ENCODE measurements around the gene YY1. TPM values are rescaled to one million over a fixed set of nuclear protein-coding genes. Genes with fewer than 3 reads are reported as not detected.
"Not testable (repeated sequence)": the region's sequence is repeated elsewhere in the genome, so short reads cannot be mapped to it uniquely, and the experiment has no call there.

The YY1 gene
- total RNA-seq, 3 donors from 2014 or later (not counting 1 experiment from before 2014, with no cell fraction given): 77.9 to 92.6 (median 90.4) TPM

GRCh38 chr14:100203146-100203545, 35.8 kb upstream of the YY1 start:
- WGBS (ENCODE audit: insufficient coverage): 97% methylated on average over 4 of the region's 4 CpGs
- Histone ChIP-seq H3K4me3 (ENCODE audit: low read length) (no peak overlapping the region), H3K4me1 (ENCODE audit: control insufficient read depth, insufficient read depth, low read length) (no peaks in the 10 kb centered on the region), H3K27me3 (ENCODE audit: control insufficient read depth, insufficient read depth, low read length) (no peaks in the 10 kb centered on the region), H3K9me3 (ENCODE audit: control insufficient read depth, insufficient read depth, low read length) (no peaks in the 10 kb centered on the region), H3K36me3 (ENCODE audit: control insufficient read depth, insufficient read depth, low read length) (no peaks in the 10 kb centered on the region), H3K27ac (ENCODE audit: low read length) (no peak overlapping the region)
- H3K4me1 Mint-ChIP-seq: no peaks in the 10 kb centered on the region
- no peak overlapping the region for H3K4me3 Mint-ChIP-seq
- no peaks in the 10 kb centered on the region for H3K9me3 Mint-ChIP-seq
- no peaks in the 10 kb centered on the region for H3K36me3 Mint-ChIP-seq
- no peak overlapping the region for H3K27ac Mint-ChIP-seq
- TF ChIP-seq CTCF (IDR thresholded peaks at IDR 0.05): no peak
- ATAC-seq: no peak
- DNase-seq: no peak
- peaks cover 0 to 2% of the 10 kb centered on the region in 2 donors for H3K27me3 Mint-ChIP-seq (ENCODE audit: low read depth in 2 of 2)
- intact Hi-C loops (cut with micrococcal nuclease): no loop called here

DNA sequence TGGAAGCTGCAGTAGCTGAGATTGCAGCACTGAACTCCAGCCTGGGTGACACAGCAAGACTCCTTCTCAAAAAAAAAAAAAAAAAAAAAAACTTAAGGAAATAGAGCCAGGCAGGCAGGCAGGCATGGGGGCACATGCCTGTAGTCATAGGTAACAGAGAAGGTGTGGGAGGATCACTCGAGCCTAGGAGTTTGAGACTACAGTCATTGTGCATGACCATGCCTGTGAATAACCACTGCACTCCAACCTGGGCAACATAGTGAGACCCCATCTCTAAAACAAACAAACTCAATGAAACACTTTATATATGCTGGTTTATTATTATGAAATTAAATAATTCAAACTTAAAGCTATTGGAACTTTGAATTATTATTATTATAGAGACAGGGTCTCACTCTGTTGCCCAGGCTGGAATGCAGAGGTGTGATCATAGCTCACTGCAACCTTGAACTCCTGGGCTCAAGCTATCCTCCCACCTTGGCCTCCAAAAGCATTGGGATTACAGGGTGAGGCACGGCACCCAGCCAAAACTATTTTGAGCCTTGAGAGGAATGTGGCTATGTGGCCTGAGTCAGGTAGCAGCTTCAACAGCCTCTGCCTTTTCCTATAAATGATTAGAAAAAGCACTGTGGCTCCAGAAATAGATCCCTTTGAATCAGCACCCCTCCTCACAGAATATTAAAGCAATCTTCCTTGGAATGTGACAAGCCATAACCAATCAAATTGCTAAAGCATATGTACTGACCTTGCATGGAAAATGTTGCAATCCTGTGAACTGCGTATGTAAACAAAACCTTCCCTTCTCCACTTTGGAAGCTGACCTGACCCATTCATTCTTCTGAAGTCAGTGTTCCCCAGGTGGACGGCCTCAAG, 34.7 kb upstream of the YY1 start:
- Mint-ChIP-seq H3K36me3 (no peaks in the 10 kb centered on the region), H3K9me3 (no peaks in the 10 kb centered on the region), H3K4me3 (no peak overlapping the region), H3K27me3 (ENCODE audit: low read depth in 2 of 2) (peaks cover 0 to 2% of the 10 kb centered on the region in 2 donors), H3K4me1 (no peaks in the 10 kb centered on the region), H3K27ac (no peak overlapping the region)
- Histone ChIP-seq H3K9me3 (ENCODE audit: control insufficient read depth, insufficient read depth, low read length) (no peaks in the 10 kb centered on the region), H3K4me1 (ENCODE audit: control insufficient read depth, insufficient read depth, low read length) (no peaks in the 10 kb centered on the region), H3K4me3 (ENCODE audit: low read length) (no peak overlapping the region), H3K36me3 (ENCODE audit: control insufficient read depth, insufficient read depth, low read length) (no peaks in the 10 kb centered on the region), H3K27ac (ENCODE audit: low read length) (no peak overlapping the region), H3K27me3 (ENCODE audit: control insufficient read depth, insufficient read depth, low read length) (no peaks in the 10 kb centered on the region)
- intact Hi-C loops (cut with micrococcal nuclease): no loop called here
- TF ChIP-seq CTCF (IDR thresholded peaks at IDR 0.05): no peak
- no peak for DNase-seq
- 94% methylated on average over 4 of the region's 4 CpGs for WGBS (ENCODE audit: insufficient coverage)
- no peak for ATAC-seq

DNA sequence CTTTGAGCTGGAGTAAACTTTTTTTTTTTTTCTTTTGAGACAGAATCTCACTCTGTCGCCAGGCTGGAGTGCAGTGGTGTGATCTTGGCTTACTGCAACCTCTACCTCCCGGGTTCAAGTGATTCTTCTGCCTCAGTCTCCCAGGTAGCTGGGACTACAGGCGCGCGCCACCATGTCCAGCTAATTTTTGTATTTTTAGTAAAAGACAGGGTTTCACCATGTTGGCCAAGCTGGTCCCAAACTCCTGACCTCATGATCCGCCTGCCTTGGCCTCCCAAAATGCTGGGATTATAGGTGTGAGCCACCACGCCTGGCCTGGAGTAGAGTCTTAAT, 34.1 kb upstream of the YY1 start:
- ATAC-seq; H3K36me3 Mint-ChIP-seq; H3K9me3 ChIP-seq (ENCODE audit: control insufficient read depth, insufficient read depth, low read length); H3K4me3 ChIP-seq (ENCODE audit: low read length); H3K27me3 Mint-ChIP-seq (ENCODE audit: low read depth in 2 of 2); intact Hi-C loops (cut with micrococcal nuclease); H3K4me1 Mint-ChIP-seq; H3K36me3 ChIP-seq (ENCODE audit: control insufficient read depth, insufficient read depth, low read length); H3K27me3 ChIP-seq (ENCODE audit: control insufficient read depth, insufficient read depth, low read length); DNase-seq; H3K27ac ChIP-seq (ENCODE audit: low read length); H3K4me3 Mint-ChIP-seq; H3K4me1 ChIP-seq (ENCODE audit: control insufficient read depth, insufficient read depth, low read length); H3K9me3 Mint-ChIP-seq; H3K27ac Mint-ChIP-seq: not testable (repeated sequence)
- 98% methylated on average over 6 of the region's 7 CpGs for WGBS (ENCODE audit: insufficient coverage)

GRCh38 chr14:100207588-100207987, 31.4 kb upstream of the YY1 start:
- H3K4me1 ChIP-seq (ENCODE audit: control insufficient read depth, insufficient read depth, low read length); H3K9me3 Mint-ChIP-seq; H3K36me3 Mint-ChIP-seq; H3K27ac Mint-ChIP-seq; H3K27me3 Mint-ChIP-seq (ENCODE audit: low read depth in 2 of 2); intact Hi-C loops (cut with micrococcal nuclease); H3K4me3 Mint-ChIP-seq; H3K36me3 ChIP-seq (ENCODE audit: control insufficient read depth, insufficient read depth, low read length); H3K27me3 ChIP-seq (ENCODE audit: control insufficient read depth, insufficient read depth, low read length); H3K9me3 ChIP-seq (ENCODE audit: control insufficient read depth, insufficient read depth, low read length); H3K4me1 Mint-ChIP-seq; ATAC-seq; H3K4me3 ChIP-seq (ENCODE audit: low read length); DNase-seq; H3K27ac ChIP-seq (ENCODE audit: low read length): not testable (repeated sequence)
- 96% methylated on average over 9 of the region's 10 CpGs for WGBS (ENCODE audit: insufficient coverage)

DNA sequence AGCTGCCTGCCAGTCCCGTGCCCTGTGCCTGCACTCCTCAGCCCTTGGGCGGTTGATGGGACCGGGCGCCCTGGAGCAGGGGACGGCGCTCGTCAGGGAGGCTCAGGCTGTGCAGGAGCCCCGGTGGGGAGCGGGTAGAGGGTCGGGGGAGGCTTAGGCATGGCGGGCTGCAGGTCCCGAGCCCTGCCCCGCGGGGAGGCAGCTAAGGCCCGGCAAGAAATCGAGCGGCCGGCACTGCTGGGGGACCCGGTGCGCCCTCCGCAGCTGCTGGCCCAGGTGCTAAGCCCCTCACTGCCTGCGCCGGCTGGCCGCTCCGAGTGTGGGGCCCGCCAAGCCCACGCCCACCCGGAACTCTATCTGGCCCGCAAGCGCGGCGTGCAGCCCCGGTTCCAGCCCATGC, 30.8 kb upstream of the YY1 start:
- ATAC-seq; H3K36me3 Mint-ChIP-seq; DNase-seq; H3K9me3 Mint-ChIP-seq; H3K27me3 Mint-ChIP-seq (ENCODE audit: low read depth in 2 of 2); H3K27ac Mint-ChIP-seq; H3K4me1 Mint-ChIP-seq; intact Hi-C loops (cut with micrococcal nuclease); H3K4me1 ChIP-seq (ENCODE audit: control insufficient read depth, insufficient read depth, low read length); H3K9me3 ChIP-seq (ENCODE audit: control insufficient read depth, insufficient read depth, low read length); H3K27me3 ChIP-seq (ENCODE audit: control insufficient read depth, insufficient read depth, low read length); H3K36me3 ChIP-seq (ENCODE audit: control insufficient read depth, insufficient read depth, low read length); H3K27ac ChIP-seq (ENCODE audit: low read length); H3K4me3 ChIP-seq (ENCODE audit: low read length); H3K4me3 Mint-ChIP-seq: not testable (repeated sequence)
- 97% methylated on average over 33 of the region's 33 CpGs for WGBS (ENCODE audit: insufficient coverage)

All from natural killer cell (primary cell).